ENCODE results near the gene MEG3.

Gene MEG3

DNA sequence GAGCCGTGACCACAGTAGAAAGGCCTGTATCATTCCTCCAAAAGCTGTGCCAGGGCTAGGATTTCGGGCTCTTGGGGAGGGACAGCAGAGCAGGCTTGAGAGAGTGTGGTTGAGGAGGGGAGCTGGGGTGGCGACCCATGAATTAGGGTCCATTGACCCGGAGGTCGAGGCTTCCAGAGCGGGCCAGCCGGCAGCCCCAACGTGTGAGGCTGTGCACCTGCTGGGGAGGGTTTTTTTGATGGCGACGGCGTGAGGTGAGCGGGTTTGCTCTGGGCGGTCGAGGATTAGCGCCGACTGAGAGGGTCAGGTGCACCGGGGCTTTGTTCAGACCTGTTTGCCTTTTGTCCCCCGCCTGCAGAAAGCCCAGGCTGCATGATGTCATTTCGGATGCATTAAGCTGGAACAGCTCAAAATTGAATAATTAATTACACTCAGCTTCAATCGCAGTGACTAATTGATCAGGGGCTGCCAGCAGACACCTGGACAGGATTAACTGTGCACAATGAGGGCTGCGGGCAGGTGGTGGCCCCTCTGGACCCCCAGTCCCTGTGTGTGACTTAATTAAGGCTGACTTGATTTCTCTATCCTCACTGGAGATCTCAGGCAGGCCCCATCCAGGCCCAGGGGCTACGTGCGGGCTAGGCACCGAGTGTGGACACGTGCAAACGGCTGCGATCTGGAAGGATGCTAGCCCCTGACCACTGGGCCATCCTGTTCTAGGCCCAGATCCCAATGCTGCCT lies 42.1 kb upstream of the MEG3 start:
- H3K4me1 ChIP-seq (ENCODE audit: control insufficient read depth, insufficient read depth, low read length), result no peaks in the 10 kb centered on the region
- H3K27me3 ChIP-seq (ENCODE audit: control insufficient read depth, insufficient read depth, low read length), result no peaks in the 10 kb centered on the region
- H3K27ac ChIP-seq (ENCODE audit: low read depth, low read length), result no peak overlapping the region
- no peak overlapping the region for H3K4me3 ChIP-seq (ENCODE audit: low read length)
- H3K9ac ChIP-seq (ENCODE audit: low read length), result no peak overlapping the region
- H3K36me3 ChIP-seq (ENCODE audit: control insufficient read depth, insufficient read depth, low read length), result no peaks in the 10 kb centered on the region

- Histone ChIP-seq H3K36me3 (ENCODE audit: control insufficient read depth, insufficient read depth, low read length) (no peaks in the 10 kb centered on the region), H3K27me3 (ENCODE audit: control insufficient read depth, insufficient read depth, low read length) (no peaks in the 10 kb centered on the region), H3K4me3 (ENCODE audit: low read length) (no peak overlapping the region), H3K27ac (ENCODE audit: low read depth, low read length) (no peak overlapping the region), H3K9ac (ENCODE audit: low read length) (no peak overlapping the region), H3K4me1 (ENCODE audit: control insufficient read depth, insufficient read depth, low read length) (no peaks in the 10 kb centered on the region)
Measured at GRCh38 chr14:100784523-100785337, 41.2 kb upstream of the MEG3 start.

GRCh38 chr14:100785338-100785615 lies 40.6 kb upstream of the MEG3 start:
- H3K27ac ChIP-seq (ENCODE audit: low read depth, low read length), result no peak overlapping the region
- no peaks in the 10 kb centered on the region for H3K4me1 ChIP-seq (ENCODE audit: control insufficient read depth, insufficient read depth, low read length)
- no peak overlapping the region for H3K9ac ChIP-seq (ENCODE audit: low read length)
- H3K36me3 ChIP-seq (ENCODE audit: control insufficient read depth, insufficient read depth, low read length), result no peaks in the 10 kb centered on the region
- no peak overlapping the region for H3K4me3 ChIP-seq (ENCODE audit: low read length)
- no peaks in the 10 kb centered on the region for H3K27me3 ChIP-seq (ENCODE audit: control insufficient read depth, insufficient read depth, low read length)

GRCh38 chr14:100785626-100786025 lies 40.3 kb upstream of the MEG3 start:
- Histone ChIP-seq H3K27ac (ENCODE audit: low read depth, low read length) (no peak overlapping the region), H3K9ac (ENCODE audit: low read length) (no peak overlapping the region), H3K4me3 (ENCODE audit: low read length) (no peak overlapping the region), H3K36me3 (ENCODE audit: control insufficient read depth, insufficient read depth, low read length) (no peaks in the 10 kb centered on the region), H3K27me3 (ENCODE audit: control insufficient read depth, insufficient read depth, low read length) (no peaks in the 10 kb centered on the region), H3K4me1 (ENCODE audit: control insufficient read depth, insufficient read depth, low read length) (no peaks in the 10 kb centered on the region)

DNA sequence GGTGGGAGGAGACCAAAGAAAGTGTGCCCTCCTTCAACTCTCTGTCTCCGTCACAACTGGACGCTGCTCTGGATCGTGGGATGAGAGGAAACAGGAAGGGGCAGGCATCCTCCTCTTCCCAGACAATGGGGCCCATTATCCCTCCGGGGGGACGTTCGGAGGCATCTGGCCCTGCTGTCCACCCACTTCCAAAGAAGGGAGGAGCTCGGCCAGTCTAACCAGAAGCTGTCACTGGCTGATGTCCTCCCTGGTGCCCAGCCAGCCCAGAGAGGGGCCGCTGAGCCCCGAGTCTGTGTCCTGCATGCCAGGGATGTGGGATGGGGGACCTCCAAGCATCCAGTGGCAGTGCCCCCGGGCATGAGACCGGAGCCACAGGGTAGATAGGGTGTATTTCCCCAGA lies 39.8 kb upstream of the MEG3 start:
- Histone ChIP-seq H3K36me3 (ENCODE audit: control insufficient read depth, insufficient read depth, low read length) (no peaks in the 10 kb centered on the region), H3K9ac (ENCODE audit: low read length) (no peak overlapping the region), H3K27ac (ENCODE audit: low read depth, low read length) (no peak overlapping the region), H3K27me3 (ENCODE audit: control insufficient read depth, insufficient read depth, low read length) (no peaks in the 10 kb centered on the region), H3K4me1 (ENCODE audit: control insufficient read depth, insufficient read depth, low read length) (no peaks in the 10 kb centered on the region), H3K4me3 (ENCODE audit: low read length) (no peak overlapping the region)

DNA sequence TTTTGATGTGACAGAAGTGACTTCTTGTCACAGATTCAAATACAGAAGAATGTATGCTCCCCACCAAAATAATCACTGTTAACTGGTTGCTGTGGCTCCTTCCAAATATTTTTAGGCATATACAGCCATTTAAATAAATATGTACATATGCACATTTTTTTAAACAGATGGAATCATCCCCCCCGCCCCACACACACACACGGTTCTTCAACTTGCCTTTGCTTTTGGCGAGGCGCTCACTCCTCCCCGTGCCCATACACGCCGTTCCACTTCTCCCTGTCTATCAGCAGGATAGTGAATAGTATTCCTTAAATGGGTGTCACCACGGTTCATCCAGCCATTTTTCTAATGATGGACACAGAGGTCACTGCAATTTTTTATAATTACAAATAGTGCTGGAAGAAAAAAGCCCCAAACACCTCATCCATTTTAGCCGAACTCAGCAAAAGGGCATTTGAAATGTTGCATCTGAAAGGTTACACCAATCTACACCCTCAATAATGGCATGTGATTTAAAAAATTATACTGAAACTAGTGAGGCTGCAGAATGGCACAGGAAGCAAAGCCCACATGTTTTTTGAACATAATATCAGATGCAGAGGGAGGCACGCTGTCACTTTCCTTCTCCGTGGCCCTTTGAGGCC lies 39.2 kb upstream of the MEG3 start:
- H3K9ac ChIP-seq (ENCODE audit: low read length), result no peak overlapping the region
- no peaks in the 10 kb centered on the region for H3K27me3 ChIP-seq (ENCODE audit: control insufficient read depth, insufficient read depth, low read length)
- no peaks in the 10 kb centered on the region for H3K36me3 ChIP-seq (ENCODE audit: control insufficient read depth, insufficient read depth, low read length)
- no peak overlapping the region for H3K4me3 ChIP-seq (ENCODE audit: low read length)
- no peak overlapping the region for H3K27ac ChIP-seq (ENCODE audit: low read depth, low read length)
- H3K4me1 ChIP-seq (ENCODE audit: control insufficient read depth, insufficient read depth, low read length), result no peaks in the 10 kb centered on the region

DNA sequence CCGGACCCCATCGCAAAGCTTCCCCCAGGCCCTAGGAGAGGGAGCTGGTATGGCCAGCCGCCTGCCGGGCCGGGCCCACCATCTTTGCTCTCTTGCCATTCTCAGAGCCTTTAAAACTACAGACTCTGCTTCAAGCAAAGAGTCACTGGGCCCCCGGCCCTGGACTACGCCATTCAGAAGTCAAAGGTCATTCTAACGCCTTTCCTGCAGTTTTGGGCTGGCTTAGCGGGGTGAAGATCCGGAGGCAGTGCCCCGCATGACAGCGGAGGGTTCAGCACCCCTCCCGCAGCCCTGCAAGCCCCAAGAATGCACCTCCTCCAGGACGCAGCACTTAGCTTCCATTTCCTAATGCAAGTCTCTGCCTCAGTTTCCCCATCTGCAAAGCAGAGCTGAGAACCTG lies 38.3 kb upstream of the MEG3 start:
- no peak overlapping the region for H3K4me3 ChIP-seq (ENCODE audit: low read length)
- H3K27me3 ChIP-seq (ENCODE audit: control insufficient read depth, insufficient read depth, low read length), result no peaks in the 10 kb centered on the region
- no peak overlapping the region for H3K9ac ChIP-seq (ENCODE audit: low read length)
- no peak overlapping the region for H3K27ac ChIP-seq (ENCODE audit: low read depth, low read length)
- no peaks in the 10 kb centered on the region for H3K36me3 ChIP-seq (ENCODE audit: control insufficient read depth, insufficient read depth, low read length)
- no peaks in the 10 kb centered on the region for H3K4me1 ChIP-seq (ENCODE audit: control insufficient read depth, insufficient read depth, low read length)

GRCh38 chr14:100788517-100788916 lies 37.4 kb upstream of the MEG3 start:
- Histone ChIP-seq H3K27me3 (ENCODE audit: control insufficient read depth, insufficient read depth, low read length) (no peaks in the 10 kb centered on the region), H3K4me1 (ENCODE audit: control insufficient read depth, insufficient read depth, low read length) (no peaks in the 10 kb centered on the region), H3K9ac (ENCODE audit: low read length) (no peak overlapping the region), H3K4me3 (ENCODE audit: low read length) (no peak overlapping the region), H3K36me3 (ENCODE audit: control insufficient read depth, insufficient read depth, low read length) (no peaks in the 10 kb centered on the region), H3K27ac (ENCODE audit: low read depth, low read length) (no peak overlapping the region)

DNA sequence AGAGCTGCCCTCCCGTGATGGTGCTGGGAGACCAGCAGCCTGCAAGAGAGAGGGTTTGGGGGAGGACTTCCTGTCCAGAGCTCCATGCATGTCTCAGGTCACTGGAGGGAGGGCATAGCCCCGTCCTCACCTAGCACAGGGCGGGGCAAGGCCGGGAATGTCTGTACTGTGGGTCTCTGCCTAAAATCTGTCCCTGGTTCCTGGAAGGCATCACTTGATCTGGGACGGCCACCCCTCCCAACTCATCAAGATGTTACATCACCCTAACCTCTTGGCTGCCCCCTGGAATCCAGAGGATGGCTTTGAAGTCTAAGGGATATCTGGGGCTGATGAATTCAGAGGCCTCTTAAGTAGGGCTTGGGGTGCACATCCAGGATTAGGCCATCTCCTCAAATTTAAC lies 37.0 kb upstream of the MEG3 start:
- Histone ChIP-seq H3K4me3 (ENCODE audit: low read length) (no peak overlapping the region), H3K27me3 (ENCODE audit: control insufficient read depth, insufficient read depth, low read length) (no peaks in the 10 kb centered on the region), H3K36me3 (ENCODE audit: control insufficient read depth, insufficient read depth, low read length) (no peaks in the 10 kb centered on the region), H3K9ac (ENCODE audit: low read length) (no peak overlapping the region), H3K4me1 (ENCODE audit: control insufficient read depth, insufficient read depth, low read length) (no peaks in the 10 kb centered on the region), H3K27ac (ENCODE audit: low read depth, low read length) (no peak overlapping the region)

- Histone ChIP-seq H3K27ac (ENCODE audit: low read depth, low read length) (no peak overlapping the region), H3K36me3 (ENCODE audit: control insufficient read depth, insufficient read depth, low read length) (no peaks in the 10 kb centered on the region), H3K9ac (ENCODE audit: low read length) (no peak overlapping the region), H3K4me3 (ENCODE audit: low read length) (no peak overlapping the region), H3K4me1 (ENCODE audit: control insufficient read depth, insufficient read depth, low read length) (no peaks in the 10 kb centered on the region), H3K27me3 (ENCODE audit: control insufficient read depth, insufficient read depth, low read length) (no peaks in the 10 kb centered on the region)
Measured at GRCh38 chr14:100789460-100790417, 36.2 kb upstream of the MEG3 start.

DNA sequence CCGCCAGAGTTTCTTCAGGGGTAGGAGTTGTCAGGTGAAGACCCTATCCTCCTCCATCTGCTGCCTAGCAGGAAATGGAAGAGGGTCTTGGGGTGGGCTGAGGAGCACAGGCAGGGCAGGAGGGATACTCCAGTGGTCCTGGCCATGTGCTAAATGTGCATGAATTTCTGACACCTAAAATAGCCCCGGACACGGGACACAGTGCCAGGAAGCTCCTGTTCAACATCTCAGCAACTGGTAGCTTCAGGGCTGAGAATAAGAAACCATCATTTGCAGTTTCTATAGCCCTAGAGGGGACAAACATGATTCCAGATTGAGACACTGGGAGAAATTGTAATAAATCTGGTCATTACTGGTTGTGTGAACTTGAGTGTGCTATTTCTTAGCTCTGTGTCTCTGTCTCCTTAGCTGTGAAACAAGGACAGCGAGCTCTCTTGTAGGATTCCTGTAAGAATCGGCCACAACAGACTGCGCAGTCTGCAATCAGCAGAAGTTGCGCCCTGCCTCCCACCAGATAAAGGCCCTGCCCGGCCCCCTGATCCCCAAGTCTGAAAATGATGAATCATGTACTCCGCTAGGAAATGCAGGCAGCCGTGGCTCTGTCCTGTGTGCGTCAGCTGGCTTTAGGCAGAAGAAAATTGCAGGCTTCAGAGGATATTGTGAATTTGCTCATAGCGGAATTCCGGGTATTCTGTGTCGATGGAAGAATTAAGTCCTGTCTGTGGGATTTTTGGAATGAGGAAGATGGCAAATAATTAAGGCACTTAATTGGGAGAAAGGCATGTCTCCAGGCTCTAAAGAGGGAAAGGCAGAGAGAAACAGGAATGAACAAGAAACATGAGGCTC lies 35.2 kb upstream of the MEG3 start:
- H3K27ac ChIP-seq (ENCODE audit: low read depth, low read length), result no peak overlapping the region
- no peaks in the 10 kb centered on the region for H3K4me1 ChIP-seq (ENCODE audit: control insufficient read depth, insufficient read depth, low read length)
- no peaks in the 10 kb centered on the region for H3K27me3 ChIP-seq (ENCODE audit: control insufficient read depth, insufficient read depth, low read length)
- no peak overlapping the region for H3K4me3 ChIP-seq (ENCODE audit: low read length)
- H3K36me3 ChIP-seq (ENCODE audit: control insufficient read depth, insufficient read depth, low read length), result no peaks in the 10 kb centered on the region
- no peak overlapping the region for H3K9ac ChIP-seq (ENCODE audit: low read length)
